HCT116 (cell line): ENCODE data around the gene URAD.

ENCODE experiments used
- EZH2 ChIP-seq: fragments of 200-600 bp; sonication (generic); IDR thresholded peaks from 2 replicates; pipeline ENCODE4 v1.6.1; 2017; ENCODE audit warnings: antibody characterized with exemption, mixed run types
- JUND ChIP-seq: IDR thresholded peaks from 2 replicates; pipeline ENCODE4 v1.6.1; 2012
- POLR2A ChIP-seq: IDR thresholded peaks from 2 replicates; pipeline ENCODE4 v1.7.0; 2011; ENCODE audit warnings: borderline replicate concordance; ENCODE audit not compliant: insufficient read depth, insufficient read length; ENCODE audit errors: extremely low read depth
- RAD21 ChIP-seq: IDR thresholded peaks from 2 replicates; pipeline ENCODE4 v1.6.1; 2012; ENCODE audit warnings: low read depth, mild to moderate bottlenecking
- SP1 ChIP-seq: IDR thresholded peaks from 2 replicates; pipeline ENCODE4 v1.6.1; 2012; ENCODE audit warnings: low read depth
- TCF7L2 ChIP-seq: IDR thresholded peaks from 2 replicates; pipeline ENCODE4 v1.7.0; 2011; ENCODE audit warnings: borderline replicate concordance, inconsistent platforms; ENCODE audit not compliant: insufficient read depth, insufficient read length; ENCODE audit errors: extremely low read depth
- YY1 ChIP-seq: IDR thresholded peaks from 2 replicates; pipeline ENCODE4 v1.6.1; 2011; ENCODE audit warnings: low read length, low read depth, moderate library complexity, mild to moderate bottlenecking; ENCODE audit not compliant: insufficient replicate concordance; ENCODE audit errors: extremely low read depth
- TF ChIP-seq, protein P1 (sequence below), 3 experiments: fragments of 200-600 bp in 1 of 3; sonication (generic) in 1 of 3; IDR thresholded peaks in 2 of 3; conservative IDR thresholded peaks in 1 of 3; 2 replicates each; pipeline ENCODE4 v1.5.1; 2012 to 2017; ENCODE audit warnings: low read depth in 2 of 3, low read length in 2 of 3, antibody characterized with exemption in 1 of 3, borderline replicate concordance in 1 of 3, control low read depth in 1 of 3, mild to moderate bottlenecking in 1 of 3, mixed read lengths in 1 of 3, mixed run types in 1 of 3, moderate library complexity in 1 of 3; ENCODE audit not compliant: insufficient read depth in 1 of 3
- TF ChIP-seq, protein P2 (sequence below): IDR thresholded peaks from 2 replicates; pipeline ENCODE4 v1.6.1; 2012

DNA sequence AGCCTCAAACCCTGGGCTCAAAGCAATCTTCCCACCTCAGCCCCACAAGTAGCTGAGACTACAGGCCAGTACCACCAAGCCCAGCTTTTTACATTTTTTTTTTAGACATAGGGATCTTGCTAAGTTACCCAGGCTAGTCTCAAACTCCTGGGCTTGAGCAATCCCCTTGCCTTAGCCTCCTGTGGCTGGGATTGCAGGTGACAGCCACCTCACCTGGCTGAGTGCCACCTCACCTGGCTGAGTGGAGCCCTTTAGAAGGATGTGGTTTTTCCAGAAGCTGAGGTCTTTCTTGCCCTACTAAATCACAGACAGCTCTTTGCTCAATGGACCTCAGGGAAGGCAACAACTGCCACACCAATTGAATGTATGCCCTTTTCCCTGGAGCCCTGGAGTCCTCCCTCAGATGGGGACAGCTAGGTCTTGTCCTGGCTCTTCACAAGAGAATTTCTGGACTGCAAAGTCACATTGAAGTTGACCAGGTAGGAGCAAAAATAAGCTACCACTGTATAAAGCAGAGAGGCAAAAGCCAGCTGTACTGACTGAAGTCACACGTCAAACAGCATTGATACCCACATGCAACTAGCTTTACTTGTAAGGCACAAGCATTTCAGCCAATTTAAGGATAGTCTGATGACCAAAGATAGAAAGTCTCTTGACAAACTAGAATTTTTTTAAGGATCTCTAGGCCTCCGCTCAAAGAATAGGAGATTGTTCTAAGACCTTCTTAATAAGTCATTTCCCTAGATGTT lies 54.7 kb downstream of the URAD start:
- TF ChIP-seq EZH2, result no peak
- no peak for TF ChIP-seq JUND
- TF ChIP-seq POLR2A, result no peak
- TF ChIP-seq, protein P1, sequence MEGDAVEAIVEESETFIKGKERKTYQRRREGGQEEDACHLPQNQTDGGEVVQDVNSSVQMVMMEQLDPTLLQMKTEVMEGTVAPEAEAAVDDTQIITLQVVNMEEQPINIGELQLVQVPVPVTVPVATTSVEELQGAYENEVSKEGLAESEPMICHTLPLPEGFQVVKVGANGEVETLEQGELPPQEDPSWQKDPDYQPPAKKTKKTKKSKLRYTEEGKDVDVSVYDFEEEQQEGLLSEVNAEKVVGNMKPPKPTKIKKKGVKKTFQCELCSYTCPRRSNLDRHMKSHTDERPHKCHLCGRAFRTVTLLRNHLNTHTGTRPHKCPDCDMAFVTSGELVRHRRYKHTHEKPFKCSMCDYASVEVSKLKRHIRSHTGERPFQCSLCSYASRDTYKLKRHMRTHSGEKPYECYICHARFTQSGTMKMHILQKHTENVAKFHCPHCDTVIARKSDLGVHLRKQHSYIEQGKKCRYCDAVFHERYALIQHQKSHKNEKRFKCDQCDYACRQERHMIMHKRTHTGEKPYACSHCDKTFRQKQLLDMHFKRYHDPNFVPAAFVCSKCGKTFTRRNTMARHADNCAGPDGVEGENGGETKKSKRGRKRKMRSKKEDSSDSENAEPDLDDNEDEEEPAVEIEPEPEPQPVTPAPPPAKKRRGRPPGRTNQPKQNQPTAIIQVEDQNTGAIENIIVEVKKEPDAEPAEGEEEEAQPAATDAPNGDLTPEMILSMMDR (IDR thresholded peaks at IDR 0.05 in 2 of 3, conservative IDR thresholded peaks at IDR 0.05 in 1 of 3; ENCODE audit: borderline replicate concordance in 1 of 3, insufficient read depth in 1 of 3, low read depth in 2 of 3, low read length in 2 of 3), result no peak
- TF ChIP-seq TCF7L2, result no peak
- no peak for TF ChIP-seq YY1
- no peak for TF ChIP-seq SP1
- TF ChIP-seq, protein P2, sequence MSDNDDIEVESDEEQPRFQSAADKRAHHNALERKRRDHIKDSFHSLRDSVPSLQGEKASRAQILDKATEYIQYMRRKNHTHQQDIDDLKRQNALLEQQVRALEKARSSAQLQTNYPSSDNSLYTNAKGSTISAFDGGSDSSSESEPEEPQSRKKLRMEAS, result no peak
- no peak for TF ChIP-seq RAD21
